MM.1S (cell line): ENCODE results near the gene NINL.

ENCODE experiments used
- DNase-seq: peaks from one replicate; pipeline ENCODE4 v3.0.0-alpha.2; 2015
- H2AFZ ChIP-seq: fragments of 300-600 bp; sonication (generic); 2 replicates; pipeline ENCODE4 v1.6.0; 2016; ENCODE audit warnings: antibody characterized with exemption, low read length
- H3F3A ChIP-seq: fragments of 300-600 bp; sonication (generic); 2 replicates; pipeline ENCODE4 v1.6.1; 2016; ENCODE audit warnings: mild to moderate bottlenecking, antibody characterized with exemption, low read length, moderate library complexity, mixed read lengths; ENCODE audit not compliant: insufficient read depth
- H3K27ac ChIP-seq: fragments of 300-600 bp; sonication (generic); 2 replicates; pipeline ENCODE4 v1.5.1; 2016; ENCODE audit warnings: mild to moderate bottlenecking, low read length
- H3K27me3 ChIP-seq: fragments of 300-600 bp; sonication (generic); replicated peaks from 2 replicates; pipeline ENCODE4 v1.6.0; 2016; ENCODE audit warnings: low read length; ENCODE audit not compliant: insufficient read depth
- H3K36me3 ChIP-seq: fragments of 300-600 bp; sonication (generic); replicated peaks from 2 replicates; pipeline ENCODE4 v1.6.1; 2016; ENCODE audit warnings: mild to moderate bottlenecking, low read length, mixed read lengths; ENCODE audit not compliant: insufficient read depth
- H3K4me1 ChIP-seq: fragments of 300-600 bp; sonication (generic); 2 replicates; pipeline ENCODE4 v1.6.1; 2016; ENCODE audit warnings: low read length, mixed read lengths
- H3K4me2 ChIP-seq: fragments of 300-600 bp; sonication (generic); 2 replicates; pipeline ENCODE4 v1.6.0; 2016; ENCODE audit warnings: low read depth, low read length
- H3K4me3 ChIP-seq: fragments of 300-600 bp; sonication (generic); 2 replicates; pipeline ENCODE4 v1.5.1; 2016; ENCODE audit warnings: low read length, mixed read lengths
- H3K79me2 ChIP-seq: fragments of 300-600 bp; sonication (generic); 2 replicates; pipeline ENCODE4 v1.6.1; 2016; ENCODE audit warnings: mixed run types, low read length, mixed read lengths
- H3K9ac ChIP-seq: fragments of 300-600 bp; sonication (generic); 2 replicates; pipeline ENCODE4 v1.6.1; 2016; ENCODE audit warnings: low read length, mixed read lengths
- H3K9me2 ChIP-seq: fragments of 300-600 bp; sonication (generic); replicated peaks from 2 replicates; pipeline ENCODE4 v1.6.1; 2016; ENCODE audit warnings: mild to moderate bottlenecking, low read length, mixed read lengths; ENCODE audit not compliant: insufficient read depth
- H3K9me3 ChIP-seq: fragments of 300-600 bp; sonication (generic); replicated peaks from 2 replicates; pipeline ENCODE4 v1.6.1; 2016; ENCODE audit warnings: mild to moderate bottlenecking, low read length, mixed read lengths; ENCODE audit not compliant: insufficient read depth
- H4K20me1 ChIP-seq: fragments of 300-600 bp; sonication (generic); 2 replicates; pipeline ENCODE4 v1.6.1; 2016; ENCODE audit warnings: mild to moderate bottlenecking, low read length, moderate library complexity, mixed read lengths; ENCODE audit not compliant: insufficient read depth
- CTCF ChIP-seq: fragments of 300-600 bp; sonication (generic); IDR thresholded peaks from 2 replicates; pipeline ENCODE4 v1.5.1; 2016; ENCODE audit warnings: antibody characterized with exemption, low read length, mixed read lengths
- EZH2 ChIP-seq: fragments of 300-600 bp; sonication (generic); optimal IDR thresholded peaks from 2 replicates; pipeline ENCODE3; 2017; ENCODE audit warnings: low read depth, mild to moderate bottlenecking, antibody characterized with exemption, low read length, mixed read lengths
- EZH2phosphoT487 ChIP-seq: fragments of 300-600 bp; sonication (generic); IDR thresholded peaks from 2 replicates; pipeline ENCODE4 v1.6.1; 2018; ENCODE audit warnings: antibody characterized with exemption, low read length

The NINL gene

DNA sequence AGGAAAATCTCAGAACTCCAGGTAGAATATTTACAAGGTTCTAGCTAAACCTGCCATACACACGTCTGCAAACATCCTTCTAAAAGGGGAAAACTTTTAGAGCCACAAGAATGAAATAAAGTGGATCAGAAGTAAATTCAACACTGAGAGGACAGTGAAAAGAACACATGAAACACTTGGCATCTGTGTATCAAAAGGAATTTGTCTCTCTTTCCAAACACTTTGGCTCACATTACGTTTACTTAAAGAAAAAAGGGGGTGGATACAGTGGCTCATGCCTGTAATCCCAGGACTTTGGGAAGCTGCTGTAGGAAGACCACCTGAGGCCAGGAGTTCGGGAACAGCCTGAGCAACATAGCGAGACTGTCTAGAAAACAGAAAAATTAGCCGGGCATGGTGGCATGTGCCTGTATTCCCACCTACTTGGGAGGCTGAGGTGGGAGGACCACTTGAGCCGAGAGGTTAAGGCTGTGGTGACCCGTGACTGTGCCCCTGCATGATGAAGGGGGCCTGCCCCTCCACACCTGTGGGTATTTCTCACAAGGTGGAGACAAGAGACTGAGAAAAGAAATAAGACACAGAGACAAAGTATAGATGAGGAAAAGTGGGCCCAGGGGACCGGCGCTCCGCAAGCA lies 35.4 kb downstream of the NINL start:
- H3K27me3 ChIP-seq: no peaks in the 10 kb centered on the region
- no peaks in the 10 kb centered on the region for H3K79me2 ChIP-seq
- H3K36me3 ChIP-seq: no peaks in the 10 kb centered on the region
- H4K20me1 ChIP-seq: no peaks in the 10 kb centered on the region
- no peak overlapping the region for H3K9ac ChIP-seq
- H3K9me2 ChIP-seq: no peaks in the 10 kb centered on the region
- no peak for DNase-seq
- no peaks in the 10 kb centered on the region for H3K4me1 ChIP-seq
- H3K9me3 ChIP-seq: no peaks in the 10 kb centered on the region
- no peak overlapping the region for H3K4me3 ChIP-seq
- no peaks in the 10 kb centered on the region for H3F3A ChIP-seq
- TF ChIP-seq CTCF (no peak), EZH2phosphoT487 (no peak), EZH2 (no peak)
- no peak overlapping the region for H2AFZ ChIP-seq
- no peak overlapping the region for H3K27ac ChIP-seq
- no peak overlapping the region for H3K4me2 ChIP-seq

GRCh38 chr20:25549172-25549773 lies 36.1 kb downstream of the NINL start:
- Histone ChIP-seq H3F3A (no peaks in the 10 kb centered on the region), H3K4me2 (no peak overlapping the region), H4K20me1 (no peaks in the 10 kb centered on the region), H3K27me3 (no peaks in the 10 kb centered on the region), H3K79me2 (no peaks in the 10 kb centered on the region), H3K9ac (no peak overlapping the region), H3K4me1 (no peaks in the 10 kb centered on the region), H3K4me3 (no peak overlapping the region), H3K9me2 (no peaks in the 10 kb centered on the region), H2AFZ (no peak overlapping the region), H3K36me3 (no peaks in the 10 kb centered on the region), H3K27ac (no peak overlapping the region), H3K9me3 (no peaks in the 10 kb centered on the region)
- no peak for DNase-seq
- TF ChIP-seq EZH2phosphoT487 (no peak), EZH2 (no peak)

- H3K9me2 ChIP-seq: no peaks in the 10 kb centered on the region
- H3K4me1 ChIP-seq: no peaks in the 10 kb centered on the region
- H3F3A ChIP-seq: no peaks in the 10 kb centered on the region
- no peaks in the 10 kb centered on the region for H4K20me1 ChIP-seq
- no peaks in the 10 kb centered on the region for H3K79me2 ChIP-seq
- no peak overlapping the region for H3K27ac ChIP-seq
- TF ChIP-seq EZH2phosphoT487: no peak
- no peak for TF ChIP-seq CTCF
- no peak for TF ChIP-seq EZH2
- H3K27me3 ChIP-seq: no peaks in the 10 kb centered on the region
- H2AFZ ChIP-seq: no peak overlapping the region
- H3K36me3 ChIP-seq: no peaks in the 10 kb centered on the region
- no peaks in the 10 kb centered on the region for H3K9me3 ChIP-seq
- no peak overlapping the region for H3K9ac ChIP-seq
- no peak overlapping the region for H3K4me2 ChIP-seq
- no peak overlapping the region for H3K4me3 ChIP-seq
- no peak for DNase-seq
These were observed 36.7 kb downstream of the NINL start for GRCh38 chr20:25548613-25549086.

DNA sequence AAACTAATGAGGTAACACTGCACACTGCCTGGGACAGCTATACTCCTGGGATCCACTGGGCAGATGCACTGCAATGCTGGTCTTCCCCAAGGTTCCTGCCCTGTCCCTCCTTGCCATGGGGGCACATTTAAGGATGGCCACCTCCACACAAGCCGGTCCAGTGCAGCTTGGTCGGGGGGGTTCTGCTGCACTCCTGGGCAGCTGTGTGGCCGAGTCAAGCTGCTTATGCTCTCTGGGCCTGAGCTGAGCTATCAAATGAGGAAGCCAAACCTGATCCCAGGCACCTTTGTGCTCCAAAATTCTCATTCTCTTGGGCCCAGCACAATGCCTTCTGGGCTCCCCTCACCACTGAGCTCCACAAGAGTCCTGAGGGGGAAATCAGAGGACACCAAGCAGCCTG lies 37.3 kb downstream of the NINL start:
- Histone ChIP-seq H3K9me3 (no peaks in the 10 kb centered on the region), H3K27ac (no peak overlapping the region), H3K79me2 (no peaks in the 10 kb centered on the region), H3K4me2 (no peak overlapping the region), H3K9me2 (no peaks in the 10 kb centered on the region), H3K4me3 (no peak overlapping the region), H2AFZ (no peak overlapping the region), H3K27me3 (no peaks in the 10 kb centered on the region), H3K36me3 (no peaks in the 10 kb centered on the region), H4K20me1 (no peaks in the 10 kb centered on the region), H3K4me1 (no peaks in the 10 kb centered on the region), H3F3A (no peaks in the 10 kb centered on the region), H3K9ac (no peak overlapping the region)
- TF ChIP-seq EZH2phosphoT487 (no peak), CTCF (no peak), EZH2 (no peak)
- no peak for DNase-seq
